Central memory CD4-positive, alpha-beta T cell (primary cell): ENCODE results near the gene NELL2.
"Not testable (repeated sequence)": the region's sequence is repeated elsewhere in the genome, so short reads cannot be mapped to it uniquely, and the experiment has no call there.

Source experiments
- DNase-seq: peaks from one replicate; pipeline ENCODE4 v3.0.0; 2022

Gene NELL2

DNA sequence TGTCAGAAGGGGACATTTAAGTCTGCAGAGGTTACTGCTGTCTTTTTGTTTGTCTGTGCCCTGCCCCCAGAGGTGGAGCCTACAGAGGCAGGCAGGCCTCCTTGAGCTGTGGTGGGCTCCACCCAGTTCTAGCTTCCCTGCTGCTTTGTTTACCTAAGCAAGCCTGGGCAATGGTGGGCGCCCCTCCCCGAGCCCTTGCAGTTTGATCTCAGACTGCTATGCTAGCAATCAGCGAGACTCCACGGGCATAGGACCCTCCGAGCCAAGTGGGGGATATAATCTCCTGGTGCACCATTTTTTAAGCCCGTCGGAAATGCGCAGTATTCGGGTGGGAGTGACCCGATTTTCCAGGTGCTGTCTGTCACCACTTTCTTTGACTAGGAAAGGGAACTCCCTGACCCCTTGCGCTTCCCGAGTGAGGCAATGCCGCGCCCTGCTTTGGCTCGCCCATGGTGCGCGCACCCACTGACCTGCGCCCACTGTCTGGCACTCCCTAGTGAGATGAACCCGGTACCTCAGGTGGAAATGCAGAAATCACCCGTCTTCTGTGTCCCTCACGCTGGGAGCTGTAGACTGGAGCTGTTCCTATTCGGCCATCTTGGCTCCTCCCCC lies 189.2 kb downstream of the NELL2 start:
- not testable (repeated sequence) for DNase-seq

DNA sequence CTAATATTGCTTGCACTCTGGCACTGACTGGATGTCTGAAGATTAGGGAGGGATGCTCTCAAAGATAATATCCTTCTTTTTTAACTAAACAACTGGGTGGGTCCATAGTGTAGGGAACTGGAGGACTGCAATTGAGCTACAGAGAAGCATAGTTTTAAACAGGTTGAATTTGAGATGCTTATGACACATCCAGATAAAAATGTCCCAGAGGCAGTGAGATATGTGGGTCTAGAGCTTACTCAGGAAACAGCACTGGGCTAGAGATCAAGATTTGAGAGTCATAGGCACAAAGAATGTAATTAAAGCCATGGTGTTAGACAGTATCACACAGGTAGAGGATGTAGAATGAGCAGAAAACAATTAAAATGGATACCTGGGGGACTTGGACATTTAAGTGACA lies 198.4 kb downstream of the NELL2 start:
- no peak for DNase-seq

DNA sequence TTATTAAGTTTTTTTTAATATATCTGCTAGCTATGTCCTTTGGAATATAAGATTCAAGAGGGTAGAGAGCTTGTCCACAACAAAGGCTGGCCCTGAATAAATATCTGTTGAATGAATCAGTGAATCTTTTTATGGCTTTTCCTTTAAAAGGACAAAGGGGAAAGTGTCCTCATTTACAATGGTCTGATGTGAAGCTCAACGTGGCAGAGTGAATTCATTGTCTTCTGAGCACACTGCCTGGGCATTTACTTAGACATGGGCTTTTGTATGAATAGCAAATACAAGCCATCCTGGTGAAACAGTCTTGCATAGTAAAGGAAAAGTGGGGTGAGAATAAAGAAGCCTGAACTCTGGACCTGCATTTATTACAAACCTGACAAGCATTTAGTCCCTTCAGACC lies 201.2 kb downstream of the NELL2 start:
- no peak for DNase-seq

- DNase-seq: no peak
Observed at GRCh38 chr12:44673811-44674210, 202.3 kb downstream of the NELL2 start.

- DNase-seq: no peak
Observed at GRCh38 chr12:44672042-44672441, 204.1 kb downstream of the NELL2 start.

DNA sequence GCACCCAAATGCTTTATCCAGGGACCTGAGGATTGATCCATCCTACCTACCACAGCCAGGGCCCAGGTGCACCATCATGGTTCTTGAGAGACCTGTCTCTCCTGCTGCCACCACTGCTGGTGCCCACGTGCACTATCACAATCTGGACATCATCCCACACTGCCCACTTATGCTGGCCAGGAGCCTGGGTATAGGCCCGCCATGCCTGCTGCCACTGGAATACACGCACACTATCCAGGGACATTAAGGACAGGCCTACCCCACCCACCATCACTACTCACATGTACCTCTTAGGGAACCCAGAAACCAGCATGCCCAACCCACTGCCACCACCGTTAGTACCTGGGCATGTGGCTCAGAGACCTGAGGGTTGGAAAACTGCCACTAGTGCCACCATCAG lies 207.7 kb downstream of the NELL2 start:
- no peak for DNase-seq

DNA sequence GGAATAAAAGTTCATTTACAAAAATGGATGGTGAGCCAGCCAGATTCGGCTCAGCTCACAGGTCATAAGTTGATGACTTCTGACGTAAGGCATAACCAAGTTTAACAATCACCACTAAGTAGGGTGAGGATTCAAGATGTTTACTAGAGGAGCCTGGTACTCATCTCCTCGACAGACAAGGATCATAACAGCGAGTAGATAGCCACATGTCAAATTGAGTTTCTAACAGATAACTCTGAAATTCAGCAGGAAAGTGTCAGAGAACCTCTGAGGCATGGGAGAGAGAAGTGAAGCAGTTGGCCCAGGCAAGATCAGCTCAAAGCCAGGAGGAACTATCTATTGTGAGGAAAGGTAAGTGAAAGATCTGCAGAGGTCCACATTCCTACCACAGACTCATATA lies 208.7 kb downstream of the NELL2 start:
- DNase-seq: no peak

DNA sequence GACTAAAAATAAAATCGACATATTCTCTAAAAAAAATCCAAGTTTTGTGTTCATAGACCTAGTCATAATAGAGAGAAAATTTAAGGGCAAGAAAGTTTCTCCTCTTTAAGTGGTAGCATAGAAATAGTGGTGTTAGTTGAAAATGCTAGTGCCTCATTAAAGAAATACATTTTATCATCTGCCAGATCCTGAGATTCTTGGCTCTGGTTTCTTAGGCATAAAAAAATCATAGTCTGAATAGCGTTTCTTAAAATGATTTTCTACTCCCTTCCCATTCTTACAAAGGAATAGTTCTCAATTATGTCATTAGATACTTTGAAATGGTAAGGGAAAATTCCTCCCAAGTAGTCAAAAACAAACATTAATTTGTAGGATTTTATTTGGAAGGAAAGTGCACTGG lies 212.8 kb downstream of the NELL2 start:
- DNase-seq: no peak

GRCh38 chr12:44655846-44656245 lies 220.3 kb downstream of the NELL2 start:
- DNase-seq: no peak

GRCh38 chr12:44654646-44655639 lies 221.2 kb downstream of the NELL2 start:
- DNase-seq: no peak

GRCh38 chr12:44653861-44654527 lies 222.1 kb downstream of the NELL2 start:
- DNase-seq: no peak

DNA sequence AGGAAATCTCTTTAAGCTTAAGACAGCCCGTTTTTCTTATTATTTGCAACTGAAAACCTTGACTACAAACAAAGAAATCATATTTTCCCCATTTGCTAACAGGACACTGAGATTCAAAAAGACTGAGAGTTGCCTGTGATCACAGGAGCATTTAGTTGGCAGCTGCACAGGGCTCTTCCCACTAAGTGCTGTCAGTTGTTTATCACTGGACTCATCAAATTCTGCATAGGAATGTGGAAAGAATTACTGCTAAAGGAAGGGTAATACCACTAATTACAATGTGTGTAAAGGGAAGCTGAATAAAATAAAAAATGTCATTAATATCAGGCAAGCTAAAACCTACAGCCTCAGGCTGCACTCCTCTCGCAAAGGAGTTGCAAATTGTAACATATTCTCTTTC lies 226.4 kb downstream of the NELL2 start:
- DNase-seq: no peak

- no peak for DNase-seq
Observed at GRCh38 chr12:44647917-44648690, 228.0 kb downstream of the NELL2 start.

GRCh38 chr12:44640427-44641190 lies 235.5 kb downstream of the NELL2 start:
- DNase-seq: no peak

DNA sequence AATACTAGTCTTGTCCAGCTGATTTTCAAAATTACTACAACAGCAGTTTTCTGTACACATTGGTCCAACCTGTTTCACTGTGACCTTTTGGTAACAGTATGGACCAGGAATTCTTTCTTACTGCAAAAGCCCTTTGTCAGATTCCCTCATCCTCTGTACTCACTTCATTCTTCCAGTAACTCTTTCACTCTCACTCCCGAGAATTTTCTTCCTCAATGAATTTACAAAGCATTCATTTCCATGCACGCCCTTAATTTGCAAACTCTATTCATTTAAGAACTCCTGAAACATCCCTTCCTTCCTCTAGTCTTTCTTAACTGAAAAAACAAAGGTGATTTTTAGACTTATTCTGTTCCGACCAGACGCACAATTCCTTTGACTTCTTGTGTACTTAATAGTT lies 238.2 kb downstream of the NELL2 start:
- DNase-seq: no peak

DNA sequence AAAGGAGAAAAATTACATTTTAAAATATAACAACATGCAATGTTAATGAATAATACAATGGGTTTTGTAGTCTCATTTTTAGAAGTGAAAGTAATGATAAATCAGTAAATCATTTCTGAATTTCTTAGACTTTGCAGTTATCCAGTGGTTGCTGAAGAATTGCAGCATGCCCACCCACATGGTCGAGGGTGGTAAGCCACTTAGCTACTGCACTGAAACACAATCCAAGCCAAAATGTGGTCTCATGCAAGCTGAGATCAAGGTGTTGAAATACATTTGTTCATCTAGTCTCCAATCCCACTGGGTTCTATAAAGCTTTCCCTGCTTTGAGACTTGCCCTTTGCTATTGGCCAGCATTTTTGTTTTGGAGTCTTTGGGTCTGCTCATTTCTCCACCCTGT lies 247.9 kb downstream of the NELL2 start:
- DNase-seq: no peak

DNA sequence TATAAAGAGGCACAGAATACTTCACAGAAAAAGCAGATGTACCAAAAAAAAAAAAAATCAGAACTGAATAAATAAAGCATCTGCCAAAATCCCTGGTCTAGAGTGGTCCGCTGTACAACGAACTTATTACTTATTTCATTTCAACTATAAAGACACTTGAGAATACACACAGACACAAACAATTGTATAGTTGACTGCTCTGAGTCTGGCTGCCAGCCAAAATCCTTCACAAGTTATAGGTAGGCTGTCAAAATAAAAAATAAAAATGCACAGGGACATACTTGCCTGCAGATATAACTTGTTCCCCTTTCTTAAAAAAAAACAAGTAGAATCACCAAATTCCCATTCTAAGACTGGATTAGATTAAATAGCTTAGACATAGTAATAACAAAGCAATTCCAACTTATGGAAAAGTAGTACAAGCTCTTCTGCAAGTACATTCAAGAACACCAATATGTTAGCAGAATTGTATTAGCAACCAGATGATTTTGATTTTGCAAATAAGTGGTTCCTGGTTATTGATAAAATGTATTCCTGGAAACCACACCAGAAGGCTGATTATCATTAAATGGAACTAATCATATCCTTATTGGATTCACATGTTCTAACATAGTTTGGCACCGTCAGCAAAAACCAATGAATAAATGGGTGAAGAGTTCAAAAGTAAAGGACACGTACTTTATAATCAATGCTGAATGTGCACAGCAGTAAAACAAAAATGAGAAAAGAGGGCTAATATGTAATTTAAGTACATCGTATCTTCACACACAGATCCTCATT lies 248.5 kb downstream of the NELL2 start:
- no peak for DNase-seq

GRCh38 chr12:44626883-44627282 lies 249.2 kb downstream of the NELL2 start:
- DNase-seq: no peak

DNA sequence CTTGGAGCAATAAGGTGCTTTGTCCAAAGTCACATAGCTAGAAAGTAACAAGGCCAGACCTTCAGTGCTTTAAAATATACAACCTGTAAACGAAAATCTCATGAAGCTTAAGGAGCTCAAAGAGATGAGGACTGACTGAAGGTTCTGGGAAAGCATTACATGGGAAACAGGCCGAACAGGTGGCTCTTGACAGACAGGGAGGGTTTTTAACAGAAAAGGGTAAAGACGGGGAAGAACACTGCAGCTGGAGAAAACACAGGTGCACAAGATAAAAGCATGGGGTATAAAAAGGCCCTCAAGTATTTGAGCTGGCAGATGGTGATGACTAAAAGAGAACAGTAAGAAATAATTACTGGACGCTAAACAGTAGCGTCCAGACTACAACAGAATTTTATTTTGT lies 257.2 kb downstream of the NELL2 start:
- no peak for DNase-seq

DNA sequence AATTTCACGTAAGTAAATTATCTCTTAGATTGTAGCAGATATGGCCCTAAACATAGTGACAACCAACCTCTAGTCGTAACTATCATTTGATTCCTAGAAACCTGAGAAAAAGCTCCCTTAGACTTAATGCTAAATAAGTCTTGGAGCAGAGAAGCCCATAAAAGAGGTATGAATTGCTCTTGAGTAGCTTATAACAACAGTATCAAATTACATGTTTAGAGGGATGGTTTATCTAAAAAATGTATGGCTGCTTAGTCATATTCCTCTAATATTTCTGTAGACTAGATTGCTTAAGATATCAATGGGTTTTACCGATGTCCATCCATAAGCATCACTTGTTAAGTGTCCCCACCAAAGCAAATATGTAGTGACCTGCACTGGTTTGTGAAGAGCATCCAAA lies 259.7 kb downstream of the NELL2 start:
- no peak for DNase-seq

DNA sequence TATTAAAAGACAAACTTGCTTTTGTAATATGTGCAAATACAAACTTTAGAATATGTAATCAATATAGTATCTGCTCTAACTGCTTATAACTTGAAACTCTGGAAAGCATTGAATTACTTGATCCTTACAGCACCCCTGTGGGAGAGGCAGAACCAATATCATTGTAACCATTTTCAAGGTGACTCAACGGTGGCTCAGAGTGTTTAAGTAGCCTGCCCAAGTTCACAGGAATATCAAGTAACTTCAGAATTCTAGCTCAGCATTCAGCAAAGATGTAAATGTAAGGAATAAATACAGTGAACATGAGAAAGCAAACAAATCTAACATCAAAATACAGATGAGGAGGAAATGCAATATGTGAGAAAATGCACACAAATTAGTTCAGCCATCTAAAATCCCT lies 264.6 kb downstream of the NELL2 start:
- DNase-seq: no peak
